H1 (cell line): ENCODE data around the gene COG7. TPM values are rescaled to one million over a fixed set of nuclear protein-coding genes. Genes with fewer than 3 reads are reported as not detected.

Experiments used
- CTCF ChIA-PET: fragments of 300-600 bp; sonication (Branson Sonifier 250); formaldehyde crosslinking; loops from one replicate; lab custom pipeline; 2021; ENCODE audit not compliant: partially characterized antibody; lab: Charles Lee
- POLR2A ChIA-PET: fragments of 300-600 bp; sonication (Branson Sonifier 250); formaldehyde crosslinking; loops from one replicate; lab custom pipeline; 2021; ENCODE audit warnings: inconsistent platforms; ENCODE audit not compliant: partially characterized antibody; lab: Charles Lee
- DNase-seq, 2 experiments: peaks; one replicate each; pipeline versions ENCODE4 v3.0.0 to v3.0.0-alpha.2; 2010 to 2022; ENCODE audit warnings: low spot score in 2 of 2, low read depth in 1 of 2, mixed read lengths in 1 of 2
- FAIRE-seq: peaks from 2 replicates; lab custom pipeline; 2011; peaks lifted over from hg19 to GRCh38; lab: Jason Lieb, UNC
- H2AFZ ChIP-seq: 2 replicates; pipeline ENCODE4 v1.8.1; 2012; ENCODE audit warnings: low read length, inconsistent platforms
- H2AK5ac ChIP-seq: 2 replicates; pipeline ENCODE4 v1.6.1; 2013; ENCODE audit warnings: low read depth, low read length
- H2BK120ac ChIP-seq: replicated peaks from 2 replicates; pipeline ENCODE3; 2013; ENCODE audit warnings: low read depth, low read length, inconsistent platforms
- H2BK12ac ChIP-seq: 2 replicates; pipeline ENCODE4 v1.6.1; 2013; ENCODE audit warnings: low read depth, low read length
- H2BK15ac ChIP-seq: 2 replicates; pipeline ENCODE4 v1.6.1; 2013; ENCODE audit warnings: low read length
- H2BK20ac ChIP-seq: 2 replicates; pipeline ENCODE4 v1.6.1; 2013; ENCODE audit warnings: low read length
- H2BK5ac ChIP-seq: 2 replicates; pipeline ENCODE4 v1.6.1; 2013; ENCODE audit warnings: low read depth, low read length
- H3K14ac ChIP-seq: 2 replicates; pipeline ENCODE4 v1.6.1; 2013; ENCODE audit warnings: inconsistent platforms; ENCODE audit not compliant: insufficient read length
- H3K18ac ChIP-seq: 2 replicates; pipeline ENCODE4 v1.6.1; 2013; ENCODE audit warnings: low read length; ENCODE audit errors: extremely low read depth
- H3K23ac ChIP-seq: 2 replicates; pipeline ENCODE4 v1.6.1; 2013; ENCODE audit warnings: inconsistent platforms; ENCODE audit not compliant: insufficient read length
- H3K23me2 ChIP-seq: 2 replicates; pipeline ENCODE4 v1.6.1; 2013; ENCODE audit warnings: low read depth, low read length
- H3K27ac ChIP-seq: 2 replicates; pipeline ENCODE4 v1.6.1; 2011; ENCODE audit warnings: low read depth, low read length, inconsistent platforms
- H3K27me3 ChIP-seq, 4 experiments: replicated peaks in 1 of 4; 1 replicate in 1 of 4; 2 replicates in 3 of 4; pipeline versions ENCODE4 v1.6.1 to v1.8.1; 2011 to 2013; ENCODE audit warnings: low read length in 3 of 4, mild to moderate bottlenecking in 3 of 4, inconsistent platforms in 2 of 4, mixed read lengths in 2 of 4, moderate library complexity in 1 of 4; ENCODE audit not compliant: control insufficient read depth in 3 of 4, insufficient read depth in 3 of 4; ENCODE audit errors: extremely low read depth in 1 of 4
- H3K36me3 ChIP-seq, 4 experiments: 2 replicates each; pipeline versions ENCODE4 v1.6.1 to v1.8.1; 2011 to 2013; ENCODE audit warnings: mild to moderate bottlenecking in 4 of 4, low read length in 3 of 4, moderate library complexity in 2 of 4, control low read depth in 1 of 4, inconsistent platforms in 1 of 4; ENCODE audit not compliant: insufficient read depth in 4 of 4, control insufficient read depth in 2 of 4
- H3K4ac ChIP-seq: replicated peaks from 2 replicates; pipeline ENCODE3; 2013; ENCODE audit warnings: low read length, low read depth, mixed read lengths, inconsistent platforms; ENCODE audit not compliant: insufficient read length
- H3K4me1 ChIP-seq, 4 experiments: replicated peaks in 1 of 4; 1 replicate in 1 of 4; 2 replicates in 3 of 4; pipeline versions ENCODE4 v1.6.1 to v1.8.1; 2011 to 2013; ENCODE audit warnings: low read length in 3 of 4, inconsistent platforms in 2 of 4, mixed read lengths in 1 of 4; ENCODE audit not compliant: insufficient read depth in 4 of 4, control insufficient read depth in 3 of 4
- H3K4me2 ChIP-seq, 2 experiments: 2 replicates each; pipeline versions ENCODE4 v1.6.1 to v1.8.1; 2011 to 2013; ENCODE audit warnings: low read depth in 2 of 2, low read length in 2 of 2, control low read depth in 1 of 2, inconsistent platforms in 1 of 2, mild to moderate bottlenecking in 1 of 2; ENCODE audit not compliant: insufficient read depth in 1 of 2
- H3K4me3 ChIP-seq, 4 experiments: fragments of 200-600, 300-600 bp in 1 of 4; sonication (generic), shearing (Covaris generic), sonication (Bioruptor Twin) in 1 of 4; 2 replicates each; pipeline versions ENCODE4 v1.5.1 to v1.8.1; 2011 to 2016; ENCODE audit warnings: low read length in 4 of 4, low read depth in 3 of 4, control low read depth in 2 of 4, inconsistent platforms in 2 of 4, mild to moderate bottlenecking in 2 of 4, mixed read lengths in 1 of 4, moderate library complexity in 1 of 4; ENCODE audit not compliant: insufficient read depth in 2 of 4; ENCODE audit errors: extremely low read depth in 1 of 4
- H3K56ac ChIP-seq: replicated peaks from 2 replicates; pipeline ENCODE3; 2013; ENCODE audit warnings: low read depth, mild to moderate bottlenecking, mixed read lengths, low read length, inconsistent platforms; ENCODE audit not compliant: insufficient read length
- H3K79me1 ChIP-seq: 2 replicates; pipeline ENCODE4 v1.6.1; 2013; ENCODE audit warnings: low read depth, low read length, control low read depth
- H3K79me2 ChIP-seq, 2 experiments: 2 replicates each; pipeline versions ENCODE4 v1.6.1 to v1.8.1; 2012 to 2013; ENCODE audit warnings: low read length in 2 of 2, mild to moderate bottlenecking in 2 of 2, inconsistent platforms in 1 of 2; ENCODE audit not compliant: insufficient read depth in 2 of 2, control insufficient read depth in 1 of 2
- H3K9ac ChIP-seq, 4 experiments: replicated peaks in 1 of 4; 1 replicate in 1 of 4; 2 replicates in 3 of 4; pipeline versions ENCODE4 v1.6.1 to v1.8.1; 2011 to 2013; ENCODE audit warnings: low read depth in 3 of 4, low read length in 3 of 4, control low read depth in 2 of 4, mild to moderate bottlenecking in 2 of 4, moderate library complexity in 2 of 4, inconsistent platforms in 1 of 4; ENCODE audit errors: extremely low read depth in 1 of 4
- H3K9me3 ChIP-seq, 2 experiments: 2 replicates each; pipeline versions ENCODE4 v1.6.1 to v1.8.1; 2012 to 2013; ENCODE audit warnings: mild to moderate bottlenecking in 2 of 2, moderate library complexity in 2 of 2, control low read depth in 1 of 2, inconsistent platforms in 1 of 2, low read depth in 1 of 2, low read length in 1 of 2, mixed read lengths in 1 of 2; ENCODE audit not compliant: insufficient read depth in 2 of 2
- H4K20me1 ChIP-seq, 2 experiments: replicated peaks in 1 of 2; 2 replicates each; pipeline versions ENCODE3 to v1.8.1; 2011 to 2013; ENCODE audit warnings: inconsistent platforms in 2 of 2, low read length in 2 of 2, mild to moderate bottlenecking in 1 of 2; ENCODE audit not compliant: insufficient read depth in 2 of 2, control insufficient read depth in 1 of 2
- H4K5ac ChIP-seq: 2 replicates; pipeline ENCODE4 v1.6.1; 2013; ENCODE audit warnings: low read length, low read depth, mixed read lengths, inconsistent platforms; ENCODE audit not compliant: insufficient read length
- H4K8ac ChIP-seq: 2 replicates; pipeline ENCODE4 v1.8.0; 2013; ENCODE audit warnings: mild to moderate bottlenecking, moderate library complexity, low read length, inconsistent platforms; ENCODE audit not compliant: insufficient read depth; ENCODE audit errors: extremely low read depth
- H4K91ac ChIP-seq: replicated peaks from 2 replicates; pipeline ENCODE3; 2013; ENCODE audit warnings: low read length, mixed read lengths, inconsistent platforms; ENCODE audit not compliant: insufficient read length
- CBX5 ChIP-seq: fragments of 300-800, 300-1000 bp; sonication (generic); IDR thresholded peaks from 2 replicates; pipeline ENCODE4 v1.7.1; 2016; ENCODE audit warnings: antibody characterized with exemption, low read length, low read depth
- CEBPB ChIP-seq: IDR thresholded peaks from 2 replicates; pipeline ENCODE4 v1.6.1; 2012; ENCODE audit warnings: low read depth, low read length
- CHD2 ChIP-seq: IDR thresholded peaks from 2 replicates; pipeline ENCODE4 v1.6.1; 2012; ENCODE audit warnings: low read length, improper control_type of control experiment
- CTCF ChIP-seq, 3 experiments: IDR thresholded peaks; 1 replicate in 2 of 3; 2 replicates in 1 of 3; pipeline versions ENCODE4 v1.5.1 to v1.6.1; 2011; ENCODE audit warnings: low read length in 3 of 3, mild to moderate bottlenecking in 3 of 3, inconsistent platforms in 2 of 3, low read depth in 1 of 3, moderate library complexity in 1 of 3; ENCODE audit not compliant: insufficient read depth in 1 of 3; ENCODE audit errors: control extremely low read depth in 1 of 3
- PHF8 ChIP-seq: fragments of 200-600 bp; sonication (generic); conservative IDR thresholded peaks from 2 replicates; pipeline ENCODE4 v1.7.1; 2012; ENCODE audit warnings: low read depth, mild to moderate bottlenecking, inconsistent platforms, low read length, moderate library complexity
- TAF1 ChIP-seq: IDR thresholded peaks from 2 replicates; pipeline ENCODE4 v1.6.1; 2011; ENCODE audit warnings: mild to moderate bottlenecking, low read depth, low read length
- YY1 ChIP-seq: IDR thresholded peaks from 2 replicates; pipeline ENCODE4 v1.6.1; 2011; ENCODE audit warnings: low read depth, mild to moderate bottlenecking, low read length
- WGBS, 2 experiments: shearing (Covaris generic) in 1 of 2; methylation state at CpG; one replicate each; pipeline versions ENCODE4 v1.1.6 to v1.1.7; 2013 to 2015; ENCODE audit warnings: low lambda C conversion rate in 2 of 2, mixed read lengths in 2 of 2, inconsistent platforms in 1 of 2, low coverage in 1 of 2, missing lambda C conversion rate in 1 of 2; ENCODE audit not compliant: insufficient replicate concordance in 2 of 2, insufficient coverage in 1 of 2, insufficient read length in 1 of 2; ENCODE audit errors: extremely low coverage in 1 of 2, missing lambda C conversion rate in 1 of 2; 5-methylcytosine and 5-hydroxymethylcytosine counted together
- polyA plus RNA-seq, 7 experiments: library from polyadenylated mRNA; depleted of rRNA in 3 of 7; stranded (reverse) in 5 of 7; unstranded in 2 of 7; fragments of >200 nt in 5 of 7; fragments of 200-250 nt in 2 of 7; gene quantifications; 1 replicate in 5 of 7; 2 replicates in 1 of 7; 4 replicates in 1 of 7; pipeline versions ENCODE4 v1.2.1 to v1.2.3, GENCODE V29; 2011 to 2013; ENCODE audit warnings: missing spikeins in 2 of 7, mixed read lengths in 2 of 7
- total RNA-seq: library from RNA; stranded (reverse); fragmentation: NEBNext Ultra II Directional; extraction: Animal tissue kit (Norgen Biotek cat#: 25700); gene quantifications from 2 replicates; pipeline ENCODE4 v1.2.1, GENCODE V29; 2021

Gene COG7
- total and polyA plus RNA-seq, 2 of the 8 experiments (the other 6 are each of a cell fraction or from before 2014, with no cell fraction given), result 17.2 to 40.4 TPM

GRCh38 chr16:23496821-23497542, 44.0 kb upstream of the COG7 start:
- Histone ChIP-seq H4K5ac (no peak overlapping the region), H3K9ac (no peak overlapping the region), H2AK5ac (no peak overlapping the region), H3K79me2 (peaks cover 0 to 61% of the 10 kb centered on the region in 2 experiments), H3K79me1 (peaks cover 14% of the 10 kb centered on the region; the same call in 1 of the 2 replicates), H2BK12ac (no peak overlapping the region), H4K8ac (no peak overlapping the region), H3K23me2 (no peaks in the 10 kb centered on the region), H2BK15ac (no peak overlapping the region), H2AFZ (no peak overlapping the region), H3K4ac (no peak overlapping the region), H3K14ac (no peak overlapping the region), H3K27me3 (no peaks in the 10 kb centered on the region), H3K4me3 (no peak overlapping the region), H2BK120ac (no peak overlapping the region), H3K36me3 (peaks cover 20 to 36% (median 33%) of the 10 kb centered on the region in 4 experiments), H2BK5ac (no peak overlapping the region), H2BK20ac (no peak overlapping the region), H3K4me1 (peaks cover 0 to 6% (median 3%) of the 10 kb centered on the region in 4 experiments; a peak in 4 of 7 replicates), H3K23ac (no peak overlapping the region), H4K20me1 (peaks cover 26 to 36% of the 10 kb centered on the region in 2 experiments), H3K9me3 (no peaks in the 10 kb centered on the region), H3K4me2 (no peak overlapping the region), H4K91ac (no peak overlapping the region), H3K27ac (no peak overlapping the region), H3K18ac (no peak overlapping the region), H3K56ac (no peak overlapping the region)
- FAIRE-seq, result no peak
- no peak for TF ChIP-seq YY1
- TF ChIP-seq PHF8, result no peak
- TF ChIP-seq CHD2, result no peak
- no peak for TF ChIP-seq CBX5
- no peak for TF ChIP-seq CEBPB
- TF ChIP-seq TAF1, result no peak
- no peak for TF ChIP-seq CTCF (IDR thresholded peaks at IDR 0.05; ENCODE audit: control extremely low read depth in 1 of 3, insufficient read depth in 1 of 3, low read depth in 1 of 3, low read length in 3 of 3)
- DNase-seq, result no peak
- 81% methylated on average over 10 of the region's 12 CpGs; no CpG with 5 or more reads in 1 of the 2 experiments for WGBS, 2 experiments
- CTCF ChIA-PET, result interaction anchor here (0.7 kb wide), 1 partner anchor 1812 kb away, joined by 3 read pairs; no protein-coding TSS in a partner anchor
- POLR2A ChIA-PET, result interaction anchor here (0.6 to 8.6 kb wide), 5 partner anchors 10 to 198 kb away, joined by 3 to 63 read pairs (median 3); partner anchors contain the start of genes COG7 and GGA2
